Endodermal cell (in vitro differentiated cells): ENCODE data around the gene KRT83. TPM values are rescaled to one million over a fixed set of nuclear protein-coding genes. Genes with fewer than 3 reads are reported as not detected.
A peak's percentile ranks its signal among the peaks of the same experiment; 100 is the strongest.
"Not testable (repeated sequence)": the region's sequence is repeated elsewhere in the genome, so short reads cannot be mapped to it uniquely, and the experiment has no call there.

Experiments
- DNase-seq: peaks from one replicate; pipeline ENCODE4 v3.0.0-alpha.2; 2017
- H3K27ac ChIP-seq: 2 replicates; pipeline ENCODE4 v1.5.1; 2013; ENCODE audit warnings: mild to moderate bottlenecking, low read depth, low read length, moderate library complexity
- H3K27me3 ChIP-seq: 2 replicates; pipeline ENCODE4 v1.6.1; 2013; ENCODE audit warnings: mild to moderate bottlenecking, low read length, moderate library complexity; ENCODE audit not compliant: insufficient read depth, control insufficient read depth, poor library complexity, severe bottlenecking
- H3K36me3 ChIP-seq: 2 replicates; pipeline ENCODE4 v1.7.0; 2013; ENCODE audit warnings: mild to moderate bottlenecking, low read length, moderate library complexity; ENCODE audit not compliant: control insufficient read depth, insufficient read depth
- H3K4me1 ChIP-seq: one replicate; pipeline ENCODE4 v1.7.0; 2013; ENCODE audit warnings: low read length; ENCODE audit not compliant: control insufficient read depth, insufficient read depth
- H3K4me3 ChIP-seq: 2 replicates; pipeline ENCODE4 v1.5.1; 2013; ENCODE audit warnings: mild to moderate bottlenecking, low read length, moderate library complexity
- H3K9ac ChIP-seq: 2 replicates; pipeline ENCODE4 v1.6.1; 2013; ENCODE audit warnings: mild to moderate bottlenecking, low read length, moderate library complexity; ENCODE audit not compliant: poor library complexity, severe bottlenecking; ENCODE audit errors: extremely low read depth
- H3K9me3 ChIP-seq: 2 replicates; pipeline ENCODE4 v1.6.1; 2013; ENCODE audit warnings: mild to moderate bottlenecking, low read length, moderate library complexity; ENCODE audit not compliant: control insufficient read depth
- H3K27ac Mint-ChIP-seq: 2 replicates; pipeline ENCODE4 v1.8.0; 2020; ENCODE audit warnings: mixed read lengths
- H3K27me3 Mint-ChIP-seq: 2 replicates; pipeline ENCODE4 v1.8.0; 2021; ENCODE audit warnings: mild to moderate bottlenecking, mixed read lengths; ENCODE audit not compliant: insufficient read depth
- H3K36me3 Mint-ChIP-seq: 2 replicates; pipeline ENCODE4 v1.8.0; 2020; ENCODE audit warnings: low read depth, mixed read lengths
- H3K4me1 Mint-ChIP-seq: 2 replicates; pipeline ENCODE4 v1.8.0; 2020; ENCODE audit warnings: mixed read lengths
- H3K4me3 Mint-ChIP-seq: 2 replicates; pipeline ENCODE4 v1.8.0; 2020; ENCODE audit warnings: mild to moderate bottlenecking, moderate library complexity, mixed read lengths
- H3K9me3 Mint-ChIP-seq: 2 replicates; pipeline ENCODE4 v1.8.0; 2020; ENCODE audit warnings: mild to moderate bottlenecking, mixed read lengths
- CTCF ChIP-seq: fragments of 200-600 bp; sonication (generic); conservative IDR thresholded peaks from 2 replicates; pipeline ENCODE4 v1.5.0; 2021; ENCODE audit warnings: antibody characterized with exemption, mild to moderate bottlenecking
- WGBS, 2 experiments: methylation state at CpG; one replicate each; pipeline versions ENCODE4 v1.1.5 to v1.1.7; 2013; ENCODE audit warnings: missing lambda C conversion rate in 2 of 2, mixed read lengths in 1 of 2; ENCODE audit not compliant: insufficient coverage in 1 of 2, insufficient read length in 1 of 2; 5-methylcytosine and 5-hydroxymethylcytosine counted together
- total RNA-seq, 2 donors: library from RNA; stranded (reverse); fragmentation: NEBNext Ultra II Directional in 1 of 2; extraction: Animal tissue kit (Norgen Biotek cat#: 25700) in 1 of 2; gene quantifications; 2 replicates in 1 of 2; 3 replicates in 1 of 2; pipeline ENCODE4 v1.2.1, GENCODE V29; 2021

KRT83 gene
- total RNA-seq, 2 donors from 2014 or later = not detected

DNA sequence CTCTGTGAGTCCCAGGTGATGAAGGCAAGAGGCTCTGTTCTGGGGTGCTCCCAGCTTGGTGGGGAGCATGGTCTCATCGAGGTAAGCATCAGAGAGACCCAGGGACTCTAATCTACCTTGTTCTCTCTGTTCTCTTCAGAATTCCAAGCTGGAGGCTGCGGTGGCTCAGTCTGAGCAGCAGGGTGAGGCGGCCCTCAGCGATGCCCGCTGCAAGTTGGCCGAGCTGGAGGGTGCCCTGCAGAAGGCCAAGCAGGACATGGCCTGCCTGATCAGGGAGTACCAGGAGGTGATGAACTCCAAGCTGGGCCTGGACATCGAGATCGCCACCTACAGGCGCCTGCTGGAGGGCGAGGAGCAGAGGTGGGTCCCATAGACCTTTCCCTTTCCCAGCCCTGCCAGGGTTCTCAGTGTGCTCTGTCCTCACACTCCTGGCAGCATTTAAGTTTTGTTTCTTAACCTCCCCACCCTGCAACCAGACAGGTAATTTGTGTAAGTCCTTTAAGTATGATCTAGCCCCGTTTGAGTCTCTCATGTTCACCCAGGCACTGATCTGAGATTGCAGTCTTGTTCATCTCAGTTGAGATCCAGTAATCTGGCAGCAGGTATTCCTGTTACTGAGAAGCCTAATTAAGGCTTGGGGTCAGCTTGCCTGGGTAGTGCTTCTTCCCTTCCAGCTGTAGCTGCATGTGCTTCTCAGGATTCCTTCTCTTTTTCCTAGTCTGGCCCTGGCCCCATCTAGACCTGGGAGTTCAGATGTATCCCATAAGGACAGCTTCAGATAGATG is 15.1 kb downstream of the KRT83 start:
- Mint-ChIP-seq H3K27me3 (peaks cover 54% of the 10 kb centered on the region), H3K36me3 (no peaks in the 10 kb centered on the region), H3K4me1 (peaks cover 5% of the 10 kb centered on the region), H3K9me3 (no peaks in the 10 kb centered on the region), H3K27ac (no peak overlapping the region), H3K4me3 (no peak overlapping the region)
- Histone ChIP-seq H3K9ac (no peak overlapping the region), H3K36me3 (no peaks in the 10 kb centered on the region), H3K27ac (no peak overlapping the region), H3K9me3 (no peaks in the 10 kb centered on the region), H3K4me1 (no peaks in the 10 kb centered on the region), H3K27me3 (peaks cover 49% of the 10 kb centered on the region), H3K4me3 (no peak overlapping the region)
- 54 to 58% methylated on average over 3 to 11 of the region's 11 CpGs for WGBS, 2 experiments
- peak; percentile 72 for TF ChIP-seq CTCF
- peak; percentile 75 for DNase-seq

DNA sequence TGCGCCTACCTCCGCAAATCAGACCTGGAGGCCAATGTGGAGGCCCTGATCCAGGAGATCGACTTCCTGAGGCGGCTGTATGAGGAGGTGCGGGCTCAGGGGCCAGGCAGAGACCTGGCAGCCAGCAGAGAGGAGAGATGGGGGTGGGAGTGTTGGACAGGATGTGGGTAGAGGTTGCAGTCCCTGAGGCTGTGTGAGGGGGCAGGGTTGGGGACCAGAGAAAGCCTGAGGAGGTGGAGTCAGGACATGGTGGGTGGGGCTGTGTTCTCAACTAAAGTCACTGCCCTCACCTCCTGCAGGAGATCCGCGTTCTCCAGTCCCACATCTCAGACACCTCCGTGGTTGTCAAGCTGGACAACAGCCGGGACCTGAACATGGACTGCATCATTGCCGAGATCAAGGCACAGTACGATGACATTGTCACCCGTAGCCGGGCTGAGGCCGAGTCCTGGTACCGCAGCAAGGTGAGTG is 16.2 kb downstream of the KRT83 start:
- H3K27ac ChIP-seq, H3K36me3 ChIP-seq, H3K9ac ChIP-seq, H3K4me1 ChIP-seq, H3K4me1 Mint-ChIP-seq, H3K4me3 Mint-ChIP-seq, H3K9me3 Mint-ChIP-seq, H3K4me3 ChIP-seq, H3K27ac Mint-ChIP-seq, H3K36me3 Mint-ChIP-seq, H3K9me3 ChIP-seq: not testable (repeated sequence)
- peak; percentile 67 for DNase-seq
- WGBS, 2 experiments = 93 to 94% methylated on average over 6 to 14 of the region's 15 CpGs
- H3K27me3 ChIP-seq = peaks cover 49% of the 10 kb centered on the region
- peaks cover 43% of the 10 kb centered on the region for H3K27me3 Mint-ChIP-seq

- not testable (repeated sequence) for H3K4me3 Mint-ChIP-seq, DNase-seq, H3K9me3 ChIP-seq, H3K4me1 Mint-ChIP-seq, H3K9ac ChIP-seq, H3K27ac Mint-ChIP-seq, H3K9me3 Mint-ChIP-seq, H3K27ac ChIP-seq, H3K4me1 ChIP-seq, H3K4me3 ChIP-seq, H3K36me3 ChIP-seq, H3K36me3 Mint-ChIP-seq
- H3K27me3 Mint-ChIP-seq = peaks cover 36% of the 10 kb centered on the region
- peaks cover 37% of the 10 kb centered on the region for H3K27me3 ChIP-seq
- no CpG with 5 or more reads among the region's 5 CpGs for WGBS, 2 experiments
Observed at GRCh38 chr12:52302242-52302914, 18.8 kb downstream of the KRT83 start.

GRCh38 chr12:52301721-52302120 is 19.5 kb downstream of the KRT83 start:
- H3K4me3 ChIP-seq, H3K27ac ChIP-seq, H3K36me3 Mint-ChIP-seq, H3K9me3 Mint-ChIP-seq, H3K4me1 Mint-ChIP-seq, H3K27ac Mint-ChIP-seq, H3K4me3 Mint-ChIP-seq, H3K36me3 ChIP-seq, H3K9me3 ChIP-seq, DNase-seq, H3K9ac ChIP-seq, H3K4me1 ChIP-seq: not testable (repeated sequence)
- H3K27me3 ChIP-seq = peaks cover 37% of the 10 kb centered on the region
- 64 to 76% methylated on average over 7 to 16 of the region's 31 CpGs for WGBS, 2 experiments
- peaks cover 36% of the 10 kb centered on the region for H3K27me3 Mint-ChIP-seq
